MCF 10A (cell line): ENCODE results near the gene SAE1. TPM values are rescaled to one million over a fixed set of nuclear protein-coding genes. Genes with fewer than 3 reads are reported as not detected.
A peak's percentile ranks its signal among the peaks of the same experiment; 100 is the strongest.

Experiments used
- BruUV-seq: library from RNA; stranded (reverse); fragments of 400-500 nt; replicated peaks from 2 replicates; lab custom pipeline; 2021; lab: Mats Ljungman, UMichigan
- CTCF ChIA-PET: fragments of 300-600 bp; sonication (Branson Sonifier 250); formaldehyde crosslinking; extraction: SDS; loops from one replicate; lab custom pipeline; 2021; ENCODE audit warnings: antibody characterized with exemption, inconsistent platforms; lab: Yijun Ruan, JAX
- POLR2A ChIA-PET: fragments of 300-600, 350-650 bp; sonication (Branson Sonifier 250); formaldehyde crosslinking; extraction: SDS; loops from one replicate; lab custom pipeline; 2020; ENCODE audit warnings: antibody characterized with exemption, inconsistent platforms; lab: Yijun Ruan, JAX
- DNase-seq: peaks from one replicate; pipeline ENCODE4 v3.0.0-alpha.2; 2018; ENCODE audit not compliant: unreplicated experiment
- H3K27ac Mint-ChIP-seq: one replicate; pipeline ENCODE4 v1.8.0; 2022; ENCODE audit warnings: mild to moderate bottlenecking, low read depth, mixed read lengths; ENCODE audit not compliant: unreplicated experiment
- H3K27me3 Mint-ChIP-seq: one replicate; pipeline ENCODE4 v1.8.0; 2022; ENCODE audit warnings: mixed read lengths; ENCODE audit not compliant: insufficient read depth, unreplicated experiment
- H3K36me3 Mint-ChIP-seq: one replicate; pipeline ENCODE4 v1.8.0; 2022; ENCODE audit warnings: mild to moderate bottlenecking, moderate library complexity, mixed read lengths; ENCODE audit not compliant: insufficient read depth, unreplicated experiment
- H3K4me1 Mint-ChIP-seq: one replicate; pipeline ENCODE4 v1.8.0; 2022; ENCODE audit warnings: mixed read lengths; ENCODE audit not compliant: insufficient read depth, unreplicated experiment
- H3K4me3 Mint-ChIP-seq: one replicate; pipeline ENCODE4 v1.8.0; 2022; ENCODE audit warnings: mild to moderate bottlenecking, moderate library complexity, mixed read lengths; ENCODE audit not compliant: unreplicated experiment
- H3K9me3 Mint-ChIP-seq: one replicate; pipeline ENCODE4 v1.8.0; 2022; ENCODE audit warnings: mixed read lengths; ENCODE audit not compliant: unreplicated experiment
- CTCF ChIP-seq: fragments of 200-600 bp; IDR thresholded peaks from one replicate; pipeline ENCODE4 v1.8.0; 2022; ENCODE audit warnings: antibody characterized with exemption, mild to moderate bottlenecking; ENCODE audit not compliant: unreplicated experiment
- intact Hi-C: fragments of 100-400 bp; cut with micrococcal nuclease; formaldehyde crosslinking; loops from 2 replicates; pipeline ENCODE4 v1.14.1; 2022
- total RNA-seq: library from RNA; stranded (reverse); gene quantifications from 2 replicates; pipeline ENCODE4 v1.2.3, GENCODE V29; 2022

SAE1 gene
- total RNA-seq, 1 experiment from 2014 or later = 81.7 TPM

GRCh38 chr19:47157431-47158321 is 27.0 kb downstream of the SAE1 start:
- no peak for DNase-seq
- intact Hi-C loops = no loop called here
- no peak for TF ChIP-seq CTCF
- no peaks in the 10 kb centered on the region for H3K27me3 Mint-ChIP-seq
- no TSS peak for BruUV-seq
- ChIA-PET POLR2A (interaction anchor here (0.6 to 2.1 kb wide), 11 partner anchors 7 to 807 kb away, joined by 3 to 11 read pairs (median 5); partner anchors contain the start of genes SAE1 and ZC3H4), CTCF (interaction anchor here (0.5 to 3.6 kb wide), 13 partner anchors 8 to 1514 kb away, joined by 3 to 18 read pairs (median 3); partner anchors contain the start of gene NAPA)
- H3K9me3 Mint-ChIP-seq = no peaks in the 10 kb centered on the region
- H3K27ac Mint-ChIP-seq = peak overlapping the region; percentile 20
- H3K36me3 Mint-ChIP-seq = peaks cover 85% of the 10 kb centered on the region
- no peak overlapping the region for H3K4me3 Mint-ChIP-seq
- peaks cover 23% of the 10 kb centered on the region for H3K4me1 Mint-ChIP-seq

GRCh38 chr19:47158367-47158791 is 27.7 kb downstream of the SAE1 start:
- peak; percentile 54 for DNase-seq
- TF ChIP-seq CTCF = no peak
- intact Hi-C loops = no loop called here
- H3K27me3 Mint-ChIP-seq = no peaks in the 10 kb centered on the region
- ChIA-PET POLR2A (interaction anchor here (0.7 to 2.1 kb wide), 10 partner anchors 8 to 89 kb away, joined by 3 to 11 read pairs (median 5); partner anchors contain the start of gene SAE1), CTCF (interaction anchor here (0.6 to 3.6 kb wide), 9 partner anchors 9 to 1515 kb away, joined by 3 to 18 read pairs (median 3); no protein-coding TSS in a partner anchor)
- H3K27ac Mint-ChIP-seq = peak overlapping the region; percentile 20
- peaks cover 82% of the 10 kb centered on the region for H3K36me3 Mint-ChIP-seq
- no TSS peak for BruUV-seq
- H3K9me3 Mint-ChIP-seq = no peaks in the 10 kb centered on the region
- peaks cover 16% of the 10 kb centered on the region for H3K4me1 Mint-ChIP-seq
- no peak overlapping the region for H3K4me3 Mint-ChIP-seq

GRCh38 chr19:47158879-47159503 is 28.4 kb downstream of the SAE1 start:
- H3K9me3 Mint-ChIP-seq = no peaks in the 10 kb centered on the region
- H3K27me3 Mint-ChIP-seq = no peaks in the 10 kb centered on the region
- ChIA-PET CTCF (interaction anchor here (0.9 to 3.6 kb wide), 6 partner anchors 9 to 88 kb away, joined by 3 to 18 read pairs (median 4); no protein-coding TSS in a partner anchor), POLR2A (interaction anchor here (0.6 to 2.0 kb wide), 12 partner anchors 9 to 85 kb away, joined by 3 to 11 read pairs (median 4); partner anchors contain the start of genes SAE1 and ZC3H4)
- H3K27ac Mint-ChIP-seq = peak overlapping the region; percentile 20
- no peak overlapping the region for H3K4me3 Mint-ChIP-seq
- H3K4me1 Mint-ChIP-seq = peaks cover 15% of the 10 kb centered on the region
- TF ChIP-seq CTCF = no peak
- intact Hi-C loops = no loop called here
- BruUV-seq = no TSS peak
- peak; percentile 68 for DNase-seq
- H3K36me3 Mint-ChIP-seq = peaks cover 86% of the 10 kb centered on the region
